Vagina (tissue), 2 donors: ENCODE data around the gene CLRN2. TPM values are rescaled to one million over a fixed set of nuclear protein-coding genes. Genes with fewer than 3 reads are reported as not detected.

Experiments used
- DNase-seq, 2 donors: peaks; one replicate each; pipeline ENCODE4 v3.0.0-alpha.2; 2017; ENCODE audit errors: extremely low spot score in 2 of 2
- H3K27ac ChIP-seq: fragments of 200-600 bp; sonication (generic); one replicate; pipeline ENCODE4 v1.5.1; 2019
- H3K27me3 ChIP-seq: fragments of 200-600 bp; sonication (generic); one replicate; pipeline ENCODE4 v1.5.1; 2019
- H3K36me3 ChIP-seq, 2 donors: fragments of 200-600 bp; sonication (generic); one replicate each; pipeline ENCODE4 v1.5.1; 2017 to 2019
- H3K4me1 ChIP-seq: fragments of 200-600 bp; sonication (generic); one replicate; pipeline ENCODE4 v1.5.1; 2019
- H3K4me3 ChIP-seq, 2 donors: fragments of 200-600 bp; sonication (generic); 1 replicate in 1 of 2; 2 replicates in 1 of 2; pipeline ENCODE4 v1.5.1; 2016 to 2019
- H3K9me3 ChIP-seq: fragments of 200-600 bp; sonication (generic); one replicate; pipeline ENCODE4 v1.5.1; 2019
- CTCF ChIP-seq, 3 experiments: fragments of 450-650 bp in 2 of 3; fragments of 200-600 bp in 1 of 3; sonication (generic) in 1 of 3; IDR thresholded peaks; one replicate each; pipeline ENCODE4 v1.5.1; 2017 to 2019; ENCODE audit warnings: antibody characterized with exemption in 3 of 3, mild to moderate bottlenecking in 2 of 3, moderate library complexity in 2 of 3
- POLR2A ChIP-seq, 2 donors: fragments of 450-650 bp; IDR thresholded peaks; one replicate each; pipeline ENCODE4 v1.6.1; 2017; ENCODE audit warnings: antibody characterized with exemption in 2 of 2, mild to moderate bottlenecking in 2 of 2, moderate library complexity in 2 of 2
- POLR2AphosphoS5 ChIP-seq, 2 donors: sonication (generic); formaldehyde crosslinking; IDR thresholded peaks; one replicate each; pipeline ENCODE4 v1.9.0; 2017; ENCODE audit warnings: antibody characterized with exemption in 2 of 2, mild to moderate bottlenecking in 2 of 2, low read depth in 1 of 2; ENCODE audit not compliant: insufficient read depth in 1 of 2
- intact Hi-C: fragments of 100-400 bp; cut with DNase I; formaldehyde crosslinking; loops from one replicate; pipeline ENCODE4 v1.15.1; 2023
- total RNA-seq: library from RNA; depleted of rRNA; stranded (reverse); fragments of >200 nt; gene quantifications from one replicate; pipeline ENCODE4 v1.2.3, GENCODE V29; 2016

The CLRN2 gene
- total RNA-seq, result not detected

GRCh38 chr4:17514865-17515264 lies at the start of gene CLRN2:
TSS of gene CLRN2 (plus strand) at chr4:17515165. CDS start at chr4:17515267, 102 bp downstream.
- no peak for DNase-seq
- TF ChIP-seq POLR2AphosphoS5 (IDR thresholded peaks at IDR 0.05; ENCODE audit: insufficient read depth in 1 of 2, low read depth in 1 of 2), result no peak
- TF ChIP-seq CTCF (IDR thresholded peaks at IDR 0.05), result no peak
- no peak for TF ChIP-seq POLR2A (IDR thresholded peaks at IDR 0.05)
- peaks cover 12% of the 10 kb centered on the region for H3K4me1 ChIP-seq
- H3K36me3 ChIP-seq, result no peaks in the 10 kb centered on the region
- no peaks in the 10 kb centered on the region for H3K9me3 ChIP-seq
- no peak within 1 kb of the TSS for H3K4me3 ChIP-seq
- intact Hi-C loops, result no loop called here
- no peak within 1 kb of the TSS for H3K27ac ChIP-seq
- no peaks in the 10 kb centered on the region for H3K27me3 ChIP-seq

GRCh38 chr4:17468619-17469221 lies 46.2 kb upstream of the CLRN2 start:
- no peak for DNase-seq
- Histone ChIP-seq H3K27ac (no peak overlapping the region), H3K27me3 (no peaks in the 10 kb centered on the region), H3K9me3 (no peaks in the 10 kb centered on the region), H3K36me3 (no peaks in the 10 kb centered on the region), H3K4me3 (no peak overlapping the region), H3K4me1 (no peaks in the 10 kb centered on the region)
- TF ChIP-seq CTCF (IDR thresholded peaks at IDR 0.05) (peak in 1 of 3 experiments; percentile 44), POLR2AphosphoS5 (IDR thresholded peaks at IDR 0.05; ENCODE audit: insufficient read depth in 1 of 2, low read depth in 1 of 2) (no peak)
- intact Hi-C loops, result loop anchor here (10.0 kb wide), 1 partner anchor 114 kb away; no protein-coding TSS in a partner anchor

GRCh38 chr4:17469931-17470674 lies 44.9 kb upstream of the CLRN2 start:
- Histone ChIP-seq H3K4me1 (no peaks in the 10 kb centered on the region), H3K9me3 (no peaks in the 10 kb centered on the region), H3K4me3 (no peak overlapping the region), H3K36me3 (no peaks in the 10 kb centered on the region), H3K27ac (no peak overlapping the region), H3K27me3 (no peaks in the 10 kb centered on the region)
- TF ChIP-seq CTCF (IDR thresholded peaks at IDR 0.05) (no peak), POLR2AphosphoS5 (IDR thresholded peaks at IDR 0.05; ENCODE audit: insufficient read depth in 1 of 2, low read depth in 1 of 2) (no peak), POLR2A (IDR thresholded peaks at IDR 0.05) (no peak)
- intact Hi-C loops, result loop anchor here (10.0 kb wide), 2 partner anchors 115 to 1175 kb away; no protein-coding TSS in a partner anchor
- no peak for DNase-seq

GRCh38 chr4:17475481-17475880 lies 39.5 kb upstream of the CLRN2 start:
- intact Hi-C loops, result loop anchor here (10.0 kb wide), 1 partner anchor 1181 kb away; no protein-coding TSS in a partner anchor
- H3K4me1 ChIP-seq, result no peaks in the 10 kb centered on the region
- no peak overlapping the region for H3K4me3 ChIP-seq
- DNase-seq, result no peak
- H3K36me3 ChIP-seq, result peaks cover 0 to 8% of the 10 kb centered on the region in 2 donors
- no peaks in the 10 kb centered on the region for H3K9me3 ChIP-seq
- H3K27me3 ChIP-seq, result no peaks in the 10 kb centered on the region
- no peak overlapping the region for H3K27ac ChIP-seq
- TF ChIP-seq POLR2A (IDR thresholded peaks at IDR 0.05) (no peak), POLR2AphosphoS5 (IDR thresholded peaks at IDR 0.05; ENCODE audit: insufficient read depth in 1 of 2, low read depth in 1 of 2) (no peak), CTCF (IDR thresholded peaks at IDR 0.05) (no peak)

- TF ChIP-seq CTCF (IDR thresholded peaks at IDR 0.05) (no peak), POLR2AphosphoS5 (IDR thresholded peaks at IDR 0.05; ENCODE audit: insufficient read depth in 1 of 2, low read depth in 1 of 2) (no peak), POLR2A (IDR thresholded peaks at IDR 0.05) (no peak)
- no peaks in the 10 kb centered on the region for H3K4me1 ChIP-seq
- no peaks in the 10 kb centered on the region for H3K9me3 ChIP-seq
- H3K4me3 ChIP-seq, result no peak overlapping the region
- H3K36me3 ChIP-seq, result peaks cover 0 to 10% of the 10 kb centered on the region in 2 donors
- no peak for DNase-seq
- no peak overlapping the region for H3K27ac ChIP-seq
- intact Hi-C loops, result loop anchor here (10.0 kb wide), 1 partner anchor 1182 kb away; no protein-coding TSS in a partner anchor
- H3K27me3 ChIP-seq, result no peaks in the 10 kb centered on the region
Observed at GRCh38 chr4:17476853-17477252, 38.1 kb upstream of the CLRN2 start.
